Left hindlimb (tissue), 1 donor: ENCODE results near the gene PRDX5.

Experiments
- DNase-seq: peaks from one replicate; pipeline ENCODE4 v3.0.0-alpha.2; 2018

PRDX5 gene

DNA sequence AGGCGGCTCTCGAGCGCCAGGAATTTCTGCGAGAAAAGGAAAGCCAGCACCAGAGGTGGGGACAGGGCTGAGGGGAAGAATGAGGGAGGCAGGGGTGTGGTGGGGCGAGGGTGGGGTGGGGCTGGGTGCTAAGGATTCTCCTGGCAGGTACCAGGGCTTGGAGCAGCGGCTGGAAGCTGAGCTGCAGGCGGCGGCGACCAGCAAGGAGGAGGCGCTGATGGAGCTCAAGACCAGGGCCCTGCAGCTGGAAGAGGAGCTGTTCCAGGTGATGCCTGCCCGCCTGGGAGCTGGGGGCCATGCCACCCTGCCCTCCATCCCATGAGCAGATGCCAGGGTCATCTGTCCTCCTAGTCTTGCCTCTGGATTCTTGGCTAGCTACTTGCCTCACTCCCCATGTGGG is 31.5 kb downstream of the PRDX5 start:
- no peak for DNase-seq

DNA sequence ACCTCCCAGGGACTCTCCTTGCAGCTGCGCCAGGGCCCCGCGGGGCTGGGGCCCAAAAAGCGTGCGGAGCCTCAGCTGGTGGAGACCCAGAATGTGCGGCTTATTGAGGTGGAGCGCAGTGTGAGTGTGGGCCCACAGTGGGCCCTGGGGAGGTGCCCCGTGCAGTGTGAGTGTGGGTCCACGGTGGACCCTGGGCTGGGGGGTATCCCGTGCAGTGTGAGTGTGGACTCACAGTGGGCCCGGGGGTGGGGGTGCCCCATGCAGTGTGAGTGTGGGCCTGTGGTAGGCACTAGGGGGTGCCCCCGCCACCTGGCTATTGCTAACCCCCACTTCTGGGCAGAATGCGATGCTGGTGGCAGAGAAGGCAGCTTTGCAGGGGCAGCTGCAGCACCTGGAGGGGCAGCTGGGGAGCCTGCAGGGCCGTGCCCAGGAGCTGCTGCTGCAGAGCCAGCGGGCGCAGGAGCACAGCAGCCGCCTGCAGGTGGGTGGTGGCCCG is 33.3 kb downstream of the PRDX5 start:
- no peak for DNase-seq

DNA sequence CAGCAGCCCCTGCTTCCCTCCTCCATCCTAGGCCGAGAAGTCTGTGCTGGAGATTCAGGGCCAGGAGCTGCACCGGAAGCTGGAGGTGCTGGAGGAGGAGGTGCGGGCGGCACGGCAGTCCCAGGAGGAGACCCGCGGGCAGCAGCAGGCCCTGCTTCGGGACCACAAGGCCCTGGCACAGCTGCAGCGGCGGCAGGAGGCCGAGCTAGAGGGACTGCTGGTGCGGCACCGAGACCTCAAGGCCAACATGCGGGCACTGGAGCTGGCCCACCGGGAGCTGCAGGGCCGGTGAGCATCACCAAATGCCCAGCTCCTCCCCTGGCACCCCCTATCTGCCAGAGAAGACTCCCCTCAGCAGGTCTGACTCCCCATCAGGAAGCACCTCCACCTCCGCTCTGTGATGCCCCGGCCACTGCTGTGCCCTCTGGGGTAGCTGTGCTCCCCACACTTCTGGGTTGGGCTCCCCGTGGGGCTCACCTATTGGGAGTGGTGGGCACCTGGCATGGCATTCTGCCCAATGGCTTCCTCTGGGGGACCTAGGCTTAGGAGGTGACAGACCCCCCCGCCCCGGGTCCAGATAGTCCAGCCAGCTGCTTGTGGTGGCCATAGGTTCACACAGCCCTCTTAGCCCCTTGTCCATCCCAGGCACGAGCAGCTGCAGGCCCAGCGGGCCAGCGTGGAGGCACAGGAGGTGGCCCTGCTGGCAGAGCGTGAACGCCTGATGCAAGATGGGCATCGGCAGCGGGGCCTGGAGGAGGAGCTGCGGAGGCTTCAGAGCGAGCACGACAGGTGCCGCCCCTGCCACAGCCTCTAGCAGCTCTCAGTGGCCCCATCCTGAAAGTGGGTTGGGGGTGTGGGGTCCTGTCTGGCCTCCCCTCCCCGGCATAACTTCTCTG is 34.4 kb downstream of the PRDX5 start:
- no peak for DNase-seq

DNA sequence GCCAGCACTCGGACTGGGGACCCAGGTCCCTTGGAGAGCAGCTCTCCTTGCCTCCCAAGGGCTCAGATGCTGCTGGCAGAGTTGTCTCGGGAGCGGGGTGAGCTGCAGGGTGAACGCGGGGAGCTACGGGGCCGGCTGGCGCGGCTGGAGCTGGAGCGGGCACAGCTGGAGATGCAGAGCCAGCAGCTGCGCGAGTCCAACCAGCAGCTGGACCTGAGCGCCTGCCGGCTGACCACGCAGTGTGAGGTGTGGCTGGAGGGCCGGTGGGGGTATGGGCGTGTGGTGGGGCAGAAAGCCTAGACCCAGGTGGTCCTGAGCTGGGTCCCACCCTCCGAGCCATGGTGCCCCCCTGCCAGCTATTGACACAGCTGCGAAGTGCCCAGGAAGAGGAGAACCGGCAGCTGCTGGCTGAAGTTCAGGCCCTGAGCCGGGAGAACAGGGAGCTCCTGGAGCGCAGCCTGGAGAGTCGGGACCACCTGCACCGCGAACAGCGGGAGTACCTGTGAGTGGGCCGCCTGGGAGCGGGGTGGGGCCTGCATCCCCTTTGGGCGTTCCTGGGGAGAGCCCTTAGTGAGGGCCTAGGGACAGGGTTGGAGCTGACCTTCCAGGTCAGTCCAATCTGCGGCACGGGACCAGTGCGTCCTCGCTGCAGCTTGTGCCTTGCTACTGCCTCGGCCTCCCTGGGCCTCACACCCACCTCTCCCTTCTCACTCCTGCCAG is 35.2 kb downstream of the PRDX5 start:
- no peak for DNase-seq

DNA sequence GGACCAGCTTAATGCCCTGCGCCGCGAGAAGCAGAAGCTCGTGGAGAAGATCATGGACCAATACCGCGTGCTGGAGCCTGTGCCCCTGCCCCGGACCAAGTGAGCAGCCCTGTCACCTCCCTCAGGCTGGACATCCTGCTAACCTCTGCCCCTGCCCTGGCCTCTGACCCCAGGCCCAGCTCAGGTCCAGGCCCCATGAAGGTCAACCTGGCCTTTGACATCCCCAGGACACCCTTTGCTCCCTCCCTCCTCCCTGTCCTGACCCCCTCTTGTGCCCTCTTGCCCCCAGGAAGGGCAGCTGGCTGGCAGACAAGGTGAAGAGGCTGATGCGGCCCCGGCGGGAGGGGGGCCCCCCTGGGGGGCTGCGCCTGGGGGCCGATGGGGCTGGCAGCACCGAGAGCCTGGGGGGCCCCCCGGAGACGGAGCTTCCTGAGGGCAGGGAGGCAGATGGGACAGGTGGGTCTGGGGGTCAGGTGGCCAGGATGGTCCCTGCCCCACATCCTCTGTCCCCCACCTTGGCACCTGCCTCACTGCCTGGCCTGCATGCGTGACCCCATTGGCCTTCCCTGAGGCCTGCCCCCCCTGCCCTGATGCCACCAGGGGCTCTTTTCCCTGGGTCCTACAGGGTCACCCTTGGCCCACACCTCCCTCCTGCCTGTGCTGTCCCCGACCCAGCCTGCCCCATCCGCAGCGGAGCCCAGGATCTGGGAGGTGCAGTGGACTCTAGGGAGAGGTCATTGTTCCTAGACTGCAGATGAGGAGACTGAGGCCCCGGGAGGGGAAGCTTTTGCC is 36.0 kb downstream of the PRDX5 start:
- DNase-seq, result no peak

DNA sequence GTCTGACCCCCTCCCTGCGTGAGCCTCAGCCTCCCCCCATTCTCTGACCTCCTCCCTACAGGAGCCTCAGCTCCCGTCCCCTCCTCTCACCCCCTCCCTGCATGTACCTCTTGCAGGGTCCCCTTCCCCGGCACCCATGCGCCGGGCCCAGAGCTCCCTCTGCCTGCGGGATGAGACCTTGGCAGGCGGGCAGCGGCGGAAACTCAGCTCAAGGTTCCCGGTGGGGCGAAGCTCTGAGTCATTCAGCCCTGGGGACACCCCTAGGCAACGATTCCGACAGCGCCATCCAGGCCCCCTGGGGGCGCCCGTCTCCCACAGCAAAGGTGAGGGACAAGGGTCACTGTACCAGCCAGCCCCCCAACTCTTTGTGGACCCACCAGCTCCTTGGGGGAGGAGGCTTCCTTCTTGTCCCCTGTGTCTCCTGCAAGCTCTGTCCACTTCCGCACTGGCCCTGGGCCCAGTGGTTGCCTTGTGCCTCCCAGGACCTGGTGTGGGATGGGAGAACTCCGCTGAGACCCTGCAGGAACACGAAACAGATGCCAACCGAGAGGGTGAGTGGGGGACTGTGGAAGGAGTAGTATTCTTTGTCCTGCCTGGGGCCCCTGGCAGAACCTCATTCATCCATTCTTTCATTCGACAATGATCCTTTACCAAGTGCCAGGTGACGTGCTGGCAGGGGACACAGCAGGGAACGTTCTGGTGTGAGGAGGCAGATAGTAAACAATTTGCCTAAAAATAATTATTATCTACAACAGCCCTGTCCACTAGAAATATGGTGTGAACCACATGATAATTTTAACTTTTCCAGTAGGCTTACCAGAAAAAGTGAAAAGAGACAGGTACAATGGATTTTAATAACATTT is 37.4 kb downstream of the PRDX5 start:
- peak; percentile 78 for DNase-seq

DNA sequence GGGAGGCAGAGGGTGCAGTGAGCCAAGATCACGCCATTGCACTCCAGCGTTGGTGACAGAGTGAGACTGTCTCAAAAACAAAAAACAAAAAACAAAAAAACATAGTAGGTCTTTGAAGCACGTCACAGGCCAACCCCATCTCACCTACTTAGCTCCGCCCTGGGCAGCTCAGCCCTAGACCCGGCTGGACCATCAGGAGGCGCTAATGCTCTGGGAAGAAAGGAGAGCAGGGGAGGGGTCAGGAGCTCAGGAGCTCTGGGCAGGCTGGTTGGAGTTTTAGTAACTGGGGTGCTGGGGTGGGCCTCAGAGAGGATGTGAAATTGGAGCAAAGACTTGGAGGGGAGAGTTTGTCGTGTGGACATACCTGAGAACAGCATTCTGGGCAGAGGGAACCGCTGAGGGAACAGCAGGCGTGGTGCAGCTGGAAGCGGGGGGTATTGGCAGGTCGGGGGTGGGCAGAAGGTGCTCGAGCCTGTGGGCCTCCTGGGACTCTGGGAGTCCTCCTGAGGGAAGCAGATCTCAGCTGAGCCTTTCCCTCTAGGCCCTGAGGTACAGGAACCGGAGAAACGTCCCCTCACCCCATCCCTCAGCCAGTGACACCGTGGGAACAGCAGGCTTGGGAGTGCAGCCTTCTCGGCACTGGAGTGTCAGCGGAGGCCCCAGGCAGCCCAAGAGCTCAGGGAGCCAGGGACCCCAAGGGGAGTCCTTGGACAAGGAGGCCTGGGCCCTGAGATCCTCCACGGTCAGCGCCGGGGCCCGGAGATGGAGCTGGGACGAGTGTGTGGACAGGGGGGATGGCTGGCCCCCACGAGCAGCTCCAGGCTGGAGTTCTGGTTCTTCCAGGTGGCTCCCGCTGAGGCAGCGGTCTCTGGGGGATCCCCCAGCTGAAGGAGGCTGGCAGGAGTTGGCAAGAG is 38.8 kb downstream of the PRDX5 start:
- DNase-seq, result no peak

DNA sequence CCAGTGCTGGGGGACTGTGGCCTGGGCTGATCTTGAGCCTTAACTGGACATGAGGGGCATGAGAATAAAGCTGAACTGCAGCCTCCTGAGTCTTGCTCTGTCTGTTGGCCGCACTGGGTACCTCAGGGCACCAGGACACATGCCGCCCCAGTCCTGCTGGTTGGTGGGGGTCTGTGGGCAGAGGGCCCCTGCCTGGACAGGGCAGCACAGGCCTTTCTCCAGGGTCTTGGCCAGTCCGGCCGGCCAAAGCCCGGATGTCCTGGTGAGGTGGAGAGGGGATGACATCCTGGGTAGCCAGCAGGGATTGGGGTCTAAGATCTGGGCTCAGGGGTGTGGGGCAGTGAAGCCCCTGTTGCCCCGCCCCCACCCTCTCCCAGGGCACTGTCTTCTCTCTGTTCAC is 39.5 kb downstream of the PRDX5 start:
- no peak for DNase-seq

DNA sequence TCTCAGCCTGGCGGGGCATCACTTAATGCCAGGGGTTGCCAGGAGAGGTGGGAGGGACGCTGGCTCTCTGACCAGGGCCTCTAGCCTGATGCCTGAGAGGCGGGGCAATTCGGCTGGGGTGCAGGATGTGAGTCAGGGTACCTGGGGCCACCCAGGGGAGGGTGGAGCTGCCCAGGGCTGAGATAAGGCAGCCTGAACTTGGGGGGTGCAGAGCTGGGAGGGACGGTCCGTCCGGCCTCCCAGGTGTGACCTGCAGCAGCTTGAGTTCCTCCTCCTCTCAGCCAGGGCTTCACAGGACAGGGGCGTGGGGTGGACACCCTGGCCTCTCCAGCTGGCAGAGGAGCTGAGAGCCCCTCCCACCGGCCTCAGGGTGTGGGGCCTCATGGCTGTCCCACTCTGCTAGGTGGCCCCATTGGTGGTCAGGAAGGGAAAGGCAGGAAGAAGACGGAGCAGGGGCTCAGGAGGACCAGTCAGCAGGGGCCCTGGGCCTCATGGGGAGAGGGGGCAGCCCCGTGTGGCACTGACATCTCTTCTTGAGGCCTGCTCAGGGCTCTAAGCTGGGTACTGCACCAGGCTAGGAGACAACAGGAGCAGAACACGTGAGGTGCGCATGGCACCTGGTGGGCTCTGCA is 40.1 kb downstream of the PRDX5 start:
- no peak for DNase-seq

DNA sequence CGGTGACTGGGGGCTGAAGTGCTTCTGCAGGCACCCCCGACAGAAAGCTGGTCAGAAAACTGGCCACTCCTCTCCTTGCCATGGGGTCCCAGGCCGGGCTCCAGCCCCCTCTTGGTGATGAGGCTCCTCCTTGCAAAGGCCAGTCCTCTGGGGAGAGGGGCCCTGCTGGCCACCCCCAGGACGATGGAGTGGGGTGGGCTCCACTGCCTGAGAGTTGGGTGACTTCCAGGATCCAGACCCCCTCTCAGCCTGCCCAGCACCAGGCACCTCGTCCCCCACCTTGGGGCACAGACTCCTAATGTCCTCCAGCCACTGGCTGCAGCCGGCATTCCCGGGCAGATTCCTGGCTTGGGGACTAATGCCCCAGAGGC is 40.6 kb downstream of the PRDX5 start:
- no peak for DNase-seq

DNA sequence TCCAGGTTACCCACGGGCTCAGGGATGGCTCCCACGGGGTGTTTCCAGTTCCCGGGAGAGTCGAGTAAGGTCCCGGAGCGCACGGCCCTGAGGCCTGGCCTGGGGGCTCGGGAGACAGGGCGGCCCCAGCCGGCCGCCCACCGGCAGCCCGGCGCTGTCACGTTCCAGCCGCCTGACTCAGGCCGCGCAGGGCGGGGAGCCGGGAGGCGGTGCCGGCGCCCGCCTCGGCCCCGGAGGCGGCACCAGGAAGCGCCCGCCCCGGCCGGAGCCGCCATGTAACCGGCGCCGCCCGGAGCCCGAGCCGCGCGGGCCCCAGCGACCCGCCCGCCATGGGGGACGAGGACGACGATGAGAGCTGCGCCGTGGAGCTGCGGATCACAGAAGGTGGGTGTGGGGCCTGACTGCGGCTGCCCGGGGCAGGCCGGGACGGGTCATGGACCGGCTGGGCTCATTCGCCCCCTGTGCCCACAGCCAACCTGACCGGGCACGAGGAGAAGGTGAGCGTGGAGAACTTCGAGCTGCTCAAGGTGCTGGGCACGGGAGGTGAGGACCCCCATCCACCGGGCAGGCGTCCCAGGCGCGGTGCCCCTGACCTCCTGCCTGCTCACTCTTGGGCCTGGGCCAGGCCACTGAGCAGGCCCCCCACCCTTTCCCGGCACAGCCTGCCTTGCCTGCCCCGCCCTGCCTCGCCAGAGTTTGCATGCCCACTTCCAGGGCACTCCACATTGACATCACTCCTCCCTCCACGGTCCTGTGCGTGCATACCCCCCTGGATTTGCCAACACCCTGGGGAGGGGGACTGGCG is 41.2 kb downstream of the PRDX5 start, which contains the start of gene RPS6KA4:
Gene RPS6KA4 (plus strand): TSS at position 256 of the 805 bp plus-strand sequence. CDS start 74 bp downstream, at position 330.
- peak; percentile 70 for DNase-seq

DNA sequence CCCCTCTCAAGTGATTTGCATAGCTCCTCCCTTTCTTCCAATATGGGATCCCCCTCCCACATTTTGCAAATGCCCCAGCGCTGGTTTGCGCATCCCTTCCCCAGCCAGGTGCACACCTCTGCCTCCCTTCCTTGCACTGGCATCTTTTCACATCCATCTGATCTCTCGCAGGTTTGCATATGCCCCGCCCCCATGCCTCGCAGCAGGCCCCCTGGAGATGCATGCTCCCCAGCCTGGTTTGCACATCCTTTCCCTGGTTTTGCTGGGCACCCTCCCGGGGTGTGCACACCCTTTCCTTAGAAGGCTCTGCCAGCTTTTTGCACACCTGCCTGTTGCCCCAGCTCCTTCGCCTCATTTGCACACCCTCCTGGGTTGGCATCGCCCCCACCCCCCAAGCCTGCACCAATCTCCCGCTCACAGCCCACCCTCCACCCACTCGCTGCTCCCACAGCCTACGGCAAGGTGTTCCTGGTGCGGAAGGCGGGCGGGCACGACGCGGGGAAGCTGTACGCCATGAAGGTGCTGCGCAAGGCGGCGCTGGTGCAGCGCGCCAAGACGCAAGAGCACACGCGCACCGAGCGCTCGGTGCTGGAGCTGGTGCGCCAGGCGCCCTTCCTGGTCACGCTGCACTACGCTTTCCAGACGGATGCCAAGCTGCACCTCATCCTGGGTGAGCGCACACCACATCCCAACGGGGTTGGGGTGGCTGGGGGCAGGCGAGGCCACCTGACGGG is 42.0 kb downstream of the PRDX5 start:
- no peak for DNase-seq

DNA sequence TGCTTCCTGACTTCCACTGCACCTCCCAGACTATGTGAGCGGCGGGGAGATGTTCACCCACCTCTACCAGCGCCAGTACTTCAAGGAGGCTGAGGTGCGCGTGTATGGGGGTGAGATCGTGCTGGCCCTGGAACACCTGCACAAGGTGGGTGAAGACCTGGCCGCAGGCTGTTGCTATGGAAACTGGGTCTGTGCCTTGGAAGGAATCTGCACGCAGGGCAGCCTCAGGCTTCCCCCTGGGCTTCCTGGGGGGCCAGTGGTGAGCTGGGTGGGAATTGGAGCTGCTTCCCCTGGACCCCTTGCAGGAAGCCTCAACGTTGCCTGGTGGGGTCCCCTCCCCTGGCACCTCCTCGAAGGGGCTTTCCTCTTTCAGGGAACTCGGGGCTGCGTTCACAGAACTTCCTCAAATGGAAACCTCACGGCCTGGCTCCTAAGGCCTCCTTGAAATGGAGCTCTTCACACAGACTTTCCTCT is 42.6 kb downstream of the PRDX5 start:
- no peak for DNase-seq

DNA sequence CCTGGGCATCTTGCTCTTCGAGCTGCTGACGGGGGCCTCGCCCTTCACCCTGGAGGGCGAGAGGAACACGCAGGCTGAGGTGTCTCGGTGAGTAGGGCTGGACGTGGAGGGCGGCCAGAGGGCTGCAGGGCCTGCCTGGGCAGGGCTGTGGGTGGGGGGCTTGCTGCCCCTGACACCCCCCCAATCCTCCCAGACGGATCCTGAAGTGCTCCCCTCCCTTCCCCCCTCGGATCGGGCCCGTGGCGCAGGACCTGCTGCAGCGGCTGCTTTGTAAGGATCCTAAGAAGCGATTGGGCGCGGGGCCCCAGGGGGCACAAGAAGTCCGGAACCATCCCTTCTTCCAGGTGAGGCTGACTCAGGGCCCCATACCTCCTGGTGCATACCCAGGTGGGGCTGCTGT is 43.7 kb downstream of the PRDX5 start:
- no peak for DNase-seq

DNA sequence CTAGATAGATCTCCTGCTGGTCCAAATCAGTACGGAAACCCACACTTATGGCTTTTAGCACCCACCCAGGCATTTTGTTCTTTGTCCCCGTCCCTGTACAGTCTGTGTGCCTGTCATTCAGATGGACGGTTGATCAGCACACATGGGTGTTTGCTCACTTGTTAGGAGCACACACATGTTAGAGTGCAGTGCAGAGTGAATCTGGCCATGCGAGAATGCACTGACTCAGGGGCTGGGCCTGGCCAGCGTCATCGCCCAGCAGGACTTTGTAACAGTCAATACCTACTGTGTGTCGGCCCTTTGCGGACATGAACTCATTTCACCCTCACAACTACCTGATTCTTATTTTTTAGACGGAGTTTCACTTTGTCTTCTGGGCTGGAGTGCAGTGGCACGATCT is 44.4 kb downstream of the PRDX5 start:
- DNase-seq, result no peak

DNA sequence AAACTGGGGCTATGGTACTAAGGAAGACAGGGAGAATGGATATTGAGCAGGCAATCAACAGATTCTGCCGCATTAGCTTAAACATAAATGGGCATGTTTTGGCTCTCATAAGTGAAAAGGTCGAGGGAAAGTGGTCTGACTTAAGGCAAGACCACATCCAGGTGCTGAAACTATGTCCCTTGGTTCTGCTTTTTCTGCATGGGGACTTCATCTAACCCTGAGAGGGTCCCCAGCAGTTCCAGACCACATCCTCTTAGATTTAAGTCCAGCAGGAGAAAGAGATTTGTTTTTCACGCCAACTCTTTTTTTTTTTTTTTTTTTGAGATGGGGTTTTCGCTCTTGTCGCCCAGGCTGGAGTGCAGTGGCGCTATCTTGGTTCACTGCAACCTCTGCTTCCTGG is 46.5 kb downstream of the PRDX5 start:
- DNase-seq, result no peak

DNA sequence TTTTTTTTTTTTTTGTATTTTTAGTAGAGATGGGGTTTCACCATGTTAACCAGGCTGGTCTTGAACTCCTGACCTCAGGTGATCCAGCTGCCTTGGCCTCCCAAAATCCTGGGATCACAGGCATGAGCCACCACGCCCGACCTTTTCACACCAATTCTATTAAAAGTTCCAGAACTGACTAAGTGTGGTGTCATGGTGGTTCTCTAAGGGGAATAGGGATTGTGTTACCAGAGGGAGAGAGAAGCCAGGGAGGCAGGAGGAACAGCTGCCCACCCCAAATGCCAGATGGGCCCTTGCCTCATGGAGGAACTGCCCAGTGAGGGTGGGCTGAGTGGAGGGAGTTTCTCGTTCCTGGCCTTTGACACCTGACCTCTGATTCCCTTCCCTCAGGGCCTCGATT is 47.0 kb downstream of the PRDX5 start:
- DNase-seq, result no peak

DNA sequence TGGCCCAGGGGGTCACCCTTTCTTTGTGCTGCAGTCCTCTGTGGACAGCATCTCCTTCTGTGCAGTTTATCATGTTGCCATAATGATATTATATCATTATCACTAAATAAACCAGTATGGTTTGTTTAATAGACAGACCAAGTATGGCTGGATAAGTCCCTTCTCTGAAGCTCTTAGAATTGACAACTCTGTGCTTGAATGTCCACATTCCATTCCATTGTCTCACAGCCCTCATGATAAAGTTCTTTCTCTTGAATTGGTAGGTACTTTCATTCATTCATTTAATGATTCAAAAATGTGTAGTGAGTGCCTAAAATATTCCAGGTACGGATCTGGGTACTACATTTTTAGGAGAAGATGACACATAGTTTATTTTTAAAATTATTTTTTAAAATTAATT is 48.8 kb downstream of the PRDX5 start:
- DNase-seq, result no peak
